K562 (cell line): Measurements from ENCODE around the gene ATP2A1. TPM values are rescaled to one million over a fixed set of nuclear protein-coding genes. Genes with fewer than 3 reads are reported as not detected.
A peak's percentile ranks its signal among the peaks of the same experiment; 100 is the strongest.

Source experiments
- CBFB ChIP-seq: sonication (generic); formaldehyde crosslinking; IDR thresholded peaks from 2 replicates; pipeline ENCODE4 v1.4.0; 2020; ENCODE audit warnings: mild to moderate bottlenecking, missing genetic modification reagents
- E4F1 ChIP-seq: fragments of 250-450 bp; sonication (Bioruptor Pico); IDR thresholded peaks from 2 replicates; pipeline ENCODE4 v1.5.0; 2021; ENCODE audit warnings: mild to moderate bottlenecking, borderline replicate concordance
- ELK3 ChIP-seq: fragments of 450-650 bp; formaldehyde crosslinking; IDR thresholded peaks from 2 replicates; pipeline ENCODE4 v1.4.0; 2020; ENCODE audit warnings: mild to moderate bottlenecking
- ETV1 ChIP-seq: fragments of 450-650 bp; conservative IDR thresholded peaks from 2 replicates; pipeline ENCODE4 v1.6.1; 2016; ENCODE audit warnings: missing genetic modification characterization, control low read depth, low read depth, missing compliant biosample characterization
- FOXJ2 ChIP-seq: fragments of 200-800 bp; sonication (Bioruptor generic); IDR thresholded peaks from 2 replicates; pipeline ENCODE4 v1.6.1; 2016; ENCODE audit warnings: missing genetic modification characterization, missing compliant biosample characterization
- GTF3C2 ChIP-seq: IDR thresholded peaks from 3 replicates; pipeline ENCODE4 v1.6.1; 2011; ENCODE audit warnings: borderline replicate concordance, mild to moderate bottlenecking, moderate library complexity; ENCODE audit not compliant: insufficient read length; ENCODE audit errors: extremely low read depth
- IRF1 ChIP-seq: sonication (generic); formaldehyde crosslinking; IDR thresholded peaks from 2 replicates; pipeline ENCODE4 v1.8.0; 2022; ENCODE audit warnings: missing genetic modification reagents, mild to moderate bottlenecking, borderline replicate concordance
- KAT2B ChIP-seq: IDR thresholded peaks from one replicate; pipeline ENCODE4 v1.6.1; 2012; ENCODE audit warnings: low read depth, mild to moderate bottlenecking, control low read depth, inconsistent platforms, low read length, moderate library complexity
- MNT ChIP-seq, 2 experiments: fragments of 450-650 bp; conservative IDR thresholded peaks; 2 replicates each; pipeline ENCODE4 v1.6.1; 2017; ENCODE audit warnings: mild to moderate bottlenecking in 2 of 2, moderate library complexity in 2 of 2
- RBM25 ChIP-seq: fragments of 200-400 bp; formaldehyde crosslinking; IDR thresholded peaks from 2 replicates; pipeline ENCODE4 v1.6.1; 2018; ENCODE audit warnings: low read length, low read depth, moderate library complexity; ENCODE audit not compliant: severe bottlenecking
- RCOR1 ChIP-seq, 2 experiments: IDR thresholded peaks; 2 replicates each; pipeline ENCODE4 v1.6.1; 2012; ENCODE audit warnings: low read depth in 2 of 2, low read length in 2 of 2, borderline replicate concordance in 1 of 2, improper control_type of control experiment in 1 of 2
- SRSF1 ChIP-seq: fragments of 200-400 bp; formaldehyde crosslinking; IDR thresholded peaks from 2 replicates; pipeline ENCODE4 v1.6.1; 2017; ENCODE audit warnings: mild to moderate bottlenecking, low read depth, low read length, moderate library complexity
- ZEB2 ChIP-seq: fragments of 450-650 bp; IDR thresholded peaks from 2 replicates; pipeline ENCODE4 v1.6.1; 2016
- ZNF224 ChIP-seq: sonication (generic); formaldehyde crosslinking; IDR thresholded peaks from 2 replicates; pipeline ENCODE4 v1.8.0; 2022; ENCODE audit warnings: mild to moderate bottlenecking, missing genetic modification reagents
- ZNF41 ChIP-seq: fragments of 250-450 bp; sonication (Bioruptor Pico); conservative IDR thresholded peaks from 2 replicates; pipeline ENCODE4 v1.4.0; 2020; ENCODE audit warnings: mild to moderate bottlenecking
- ZNF589 ChIP-seq: fragments of 200-800 bp; sonication (Bioruptor generic); IDR thresholded peaks from 2 replicates; pipeline ENCODE4 v1.6.1; 2016; ENCODE audit warnings: low read depth, missing genetic modification characterization, missing compliant biosample characterization
- ZNF668 ChIP-seq: fragments of 250-450 bp; sonication (Bioruptor Pico); IDR thresholded peaks from 2 replicates; pipeline ENCODE4 v1.8.0; 2022; ENCODE audit warnings: mild to moderate bottlenecking, inconsistent platforms
- ZNF695 ChIP-seq: fragments of 450-650 bp; formaldehyde crosslinking; IDR thresholded peaks from 2 replicates; pipeline ENCODE4 v1.4.0; 2020; ENCODE audit warnings: mild to moderate bottlenecking, moderate library complexity
- polyA plus RNA-seq, 8 experiments: library from polyadenylated mRNA; depleted of rRNA in 4 of 8; stranded (reverse) in 5 of 8; unstranded in 3 of 8; fragments of >200 nt; fragmentation: Nextera tagmentation in 2 of 8; fragmentation: Illumina TruSeq in 1 of 8; extraction: Ambion mirVana in 2 of 8; extraction: Trizol in 1 of 8; gene quantifications; 2 replicates each; pipeline versions ENCODE4 v1.2.1 to v1.2.3, GENCODE V29; 2011 to 2014; ENCODE audit warnings: inconsistent platforms in 1 of 8, missing spikeins in 1 of 8
- total RNA-seq, 7 experiments: library from RNA; depleted of rRNA in 6 of 7; stranded (reverse); fragments of >200 nt in 6 of 7; fragmentation: Illumina TruSeq in 2 of 7; extraction: Trizol in 2 of 7; gene quantifications; 2 replicates each; pipeline versions ENCODE4 v1.2.1 to v1.2.3, GENCODE V29; 2011 to 2021; ENCODE audit warnings: low replicate concordance in 1 of 7

ATP2A1 gene
- total and polyA plus RNA-seq, 9 of the 15 experiments (the other 6 are each of a cell fraction or from before 2014, with no cell fraction given), result 0.25 to 2.6 (median 0.65) TPM

GRCh38 chr16:28846080-28846932 lies 32.0 kb upstream of the ATP2A1 start, which contains the start of gene TUFM (continued):
- TF ChIP-seq ZNF41 (CRISPR knock-in tag), result no peak
- TF ChIP-seq ZEB2, result no peak
- TF ChIP-seq MNT (conservative IDR thresholded peaks at IDR 0.05), result peak; percentile 69 to 89
- TF ChIP-seq GTF3C2, result no peak
- no peak for TF ChIP-seq ZNF668
- TF ChIP-seq RCOR1 (IDR thresholded peaks at IDR 0.05; ENCODE audit: borderline replicate concordance in 1 of 2, low read depth in 2 of 2, low read length in 2 of 2), result peak in 1 of 2 experiments; percentile 94; a peak in 3 of 4 replicates
- peak; percentile 85 for TF ChIP-seq CBFB (CRISPR knock-in tag)
- TF ChIP-seq FOXJ2 (tag), result no peak
- TF ChIP-seq ETV1, result peak; percentile 70
- TF ChIP-seq ZNF589 (CRISPR knock-in tag), result no peak
- TF ChIP-seq KAT2B, result no peak
- TF ChIP-seq ZNF695, result no peak
- TF ChIP-seq ZNF224, result no peak
- TF ChIP-seq E4F1 (CRISPR knock-in tag), result no peak
- TF ChIP-seq SRSF1, result no peak
- peak; percentile 84 for TF ChIP-seq RBM25
- no peak for TF ChIP-seq IRF1 (CRISPR knock-in tag)
- no peak for TF ChIP-seq ELK3 (CRISPR knock-in tag)
